SK-N-SH treated with all-trans-retinoic acid at 6 μM for 48 hours (cell line): Measurements from ENCODE around the gene FRAT2.

Source experiments
- ATAC-seq: fragments of 200-7000 bp; cut with Tn5 transposase; 3 replicates; pipeline ENCODE4 v1.9.1; 2020; ENCODE audit warnings: mild to moderate bottlenecking, moderate library complexity
- ARNTL ChIP-seq: fragments of 450-650 bp; formaldehyde crosslinking; IDR thresholded peaks from 2 replicates; pipeline ENCODE4 v1.5.0; 2020; ENCODE audit warnings: low read depth, mild to moderate bottlenecking, moderate library complexity, borderline replicate concordance
- BACH2 ChIP-seq: fragments of 250-450 bp; sonication (Bioruptor Pico); IDR thresholded peaks from 2 replicates; pipeline ENCODE4 v1.9.0; 2021; ENCODE audit warnings: mild to moderate bottlenecking, borderline replicate concordance
- GLIS3 ChIP-seq: fragments of 250-450 bp; sonication (Bioruptor Pico); IDR thresholded peaks from 2 replicates; pipeline ENCODE4 v1.5.0; 2020; ENCODE audit warnings: mild to moderate bottlenecking, moderate library complexity
- ISL1 ChIP-seq: fragments of 250-450 bp; sonication (Bioruptor Pico); IDR thresholded peaks from 2 replicates; pipeline ENCODE4 v2.1.2; 2022; ENCODE audit warnings: mild to moderate bottlenecking, moderate library complexity
- OSR1 ChIP-seq: fragments of 250-450 bp; sonication (Bioruptor Pico); IDR thresholded peaks from 2 replicates; pipeline ENCODE4 v1.8.0; 2022; ENCODE audit warnings: moderate library complexity, mild to moderate bottlenecking, inconsistent platforms
- PATZ1 ChIP-seq: fragments of 250-450 bp; sonication (Bioruptor Pico); IDR thresholded peaks from 2 replicates; pipeline ENCODE4 v1.8.0; 2020; ENCODE audit warnings: mild to moderate bottlenecking, moderate library complexity, borderline replicate concordance
- PPARA ChIP-seq: fragments of 250-450 bp; sonication (Bioruptor Pico); IDR thresholded peaks from 2 replicates; pipeline ENCODE4 v1.5.0; 2020; ENCODE audit warnings: mild to moderate bottlenecking, borderline replicate concordance
- RARB ChIP-seq: fragments of 250-450 bp; sonication (Bioruptor Pico); IDR thresholded peaks from 2 replicates; pipeline ENCODE4 v1.8.0; 2021; ENCODE audit warnings: mild to moderate bottlenecking, moderate library complexity
- SNAI2 ChIP-seq: fragments of 250-450 bp; sonication (Bioruptor Pico); IDR thresholded peaks from 2 replicates; pipeline ENCODE4 v1.5.0; 2020; ENCODE audit warnings: mild to moderate bottlenecking, moderate library complexity
- TCF4 ChIP-seq: fragments of 250-450 bp; sonication (Bioruptor Pico); IDR thresholded peaks from 2 replicates; pipeline ENCODE4 v1.8.0; 2021; ENCODE audit warnings: mild to moderate bottlenecking, moderate library complexity, borderline replicate concordance
- TOX ChIP-seq: fragments of 250-450 bp; sonication (Bioruptor Pico); IDR thresholded peaks from 2 replicates; pipeline ENCODE4 v1.8.0; 2021; ENCODE audit warnings: mild to moderate bottlenecking, moderate library complexity, borderline replicate concordance
- ZC3H10 ChIP-seq: fragments of 250-450 bp; sonication (Bioruptor Pico); IDR thresholded peaks from 2 replicates; pipeline ENCODE4 v1.5.1; 2021; ENCODE audit warnings: mild to moderate bottlenecking, moderate library complexity
- ZFP3 ChIP-seq: fragments of 250-450 bp; sonication (Bioruptor Pico); IDR thresholded peaks from 2 replicates; pipeline ENCODE4 v1.5.0; 2020; ENCODE audit warnings: mild to moderate bottlenecking, moderate library complexity
- ZFP30 ChIP-seq: fragments of 450-650 bp; formaldehyde crosslinking; IDR thresholded peaks from 2 replicates; pipeline ENCODE4 v1.5.0; 2022; ENCODE audit warnings: mild to moderate bottlenecking, moderate library complexity
- ZNF565 ChIP-seq: fragments of 450-650 bp; formaldehyde crosslinking; conservative IDR thresholded peaks from 2 replicates; pipeline ENCODE4 v1.5.0; 2020; ENCODE audit warnings: low read depth, mild to moderate bottlenecking, moderate library complexity
- ZNF70 ChIP-seq: fragments of 450-650 bp; formaldehyde crosslinking; IDR thresholded peaks from 2 replicates; pipeline ENCODE4 v1.5.0; 2020; ENCODE audit warnings: mild to moderate bottlenecking, moderate library complexity
- ZNF8 ChIP-seq: fragments of 450-650 bp; formaldehyde crosslinking; IDR thresholded peaks from 2 replicates; pipeline ENCODE4 v1.5.0; 2020; ENCODE audit warnings: mild to moderate bottlenecking, moderate library complexity
- TF ChIP-seq, protein P1 (sequence below): fragments of 250-450 bp; sonication (Bioruptor Pico); IDR thresholded peaks from 2 replicates; pipeline ENCODE4 v1.5.1; 2021; ENCODE audit warnings: mild to moderate bottlenecking, moderate library complexity
- TF ChIP-seq, protein P2 (sequence below): fragments of 250-450 bp; sonication (Bioruptor Pico); IDR thresholded peaks from 2 replicates; pipeline ENCODE4 v1.5.1; 2020; ENCODE audit warnings: low read depth, mild to moderate bottlenecking, moderate library complexity
- TF ChIP-seq, protein P3 (sequence below): fragments of 250-450 bp; sonication (Bioruptor Pico); IDR thresholded peaks from 2 replicates; pipeline ENCODE4 v1.5.0; 2020; ENCODE audit warnings: mild to moderate bottlenecking, moderate library complexity

Gene FRAT2

GRCh38 chr10:97298223-97298571 is 36.3 kb downstream of the FRAT2 start:
- ATAC-seq: no peak

DNA sequence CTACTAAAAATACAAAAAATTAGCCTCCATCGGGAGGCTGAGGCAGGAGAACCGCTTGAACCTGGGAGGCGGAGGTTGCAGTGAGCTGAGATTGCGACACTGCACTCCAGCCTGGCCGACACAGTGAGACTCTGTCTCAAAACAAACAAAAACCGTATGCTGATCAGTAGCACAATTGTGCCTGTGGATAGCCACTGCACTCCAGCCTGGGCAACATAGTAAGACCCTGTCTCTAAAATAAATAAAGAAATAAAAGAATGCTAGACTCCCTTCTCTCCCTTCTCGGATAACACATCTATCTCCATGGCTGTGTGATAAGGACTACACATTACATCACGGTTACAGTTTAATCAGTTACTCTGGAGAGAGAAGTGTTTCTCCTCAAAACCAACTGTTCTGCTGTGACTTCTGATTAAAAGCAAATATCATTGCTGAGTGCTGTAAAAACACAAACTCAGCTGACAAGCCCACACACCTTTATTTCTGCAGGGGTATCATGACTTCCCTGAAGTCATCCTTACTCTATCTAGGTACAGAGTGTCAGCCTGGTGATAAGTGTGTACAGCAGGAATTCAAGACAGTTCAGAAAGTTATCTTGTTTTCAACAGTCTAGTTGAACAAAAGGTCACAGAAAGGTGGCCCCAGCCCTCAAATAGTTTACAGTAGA is 36.8 kb downstream of the FRAT2 start:
- ATAC-seq: no peak

More at GRCh38 chr10:97298223-97298571, 36.3 kb downstream of the FRAT2 start:
- TF ChIP-seq ZNF565 (CRISPR knock-in tag) (no peak), OSR1 (CRISPR knock-in tag) (no peak), ZNF70 (CRISPR knock-in tag) (no peak)
- TF ChIP-seq, protein P1, sequence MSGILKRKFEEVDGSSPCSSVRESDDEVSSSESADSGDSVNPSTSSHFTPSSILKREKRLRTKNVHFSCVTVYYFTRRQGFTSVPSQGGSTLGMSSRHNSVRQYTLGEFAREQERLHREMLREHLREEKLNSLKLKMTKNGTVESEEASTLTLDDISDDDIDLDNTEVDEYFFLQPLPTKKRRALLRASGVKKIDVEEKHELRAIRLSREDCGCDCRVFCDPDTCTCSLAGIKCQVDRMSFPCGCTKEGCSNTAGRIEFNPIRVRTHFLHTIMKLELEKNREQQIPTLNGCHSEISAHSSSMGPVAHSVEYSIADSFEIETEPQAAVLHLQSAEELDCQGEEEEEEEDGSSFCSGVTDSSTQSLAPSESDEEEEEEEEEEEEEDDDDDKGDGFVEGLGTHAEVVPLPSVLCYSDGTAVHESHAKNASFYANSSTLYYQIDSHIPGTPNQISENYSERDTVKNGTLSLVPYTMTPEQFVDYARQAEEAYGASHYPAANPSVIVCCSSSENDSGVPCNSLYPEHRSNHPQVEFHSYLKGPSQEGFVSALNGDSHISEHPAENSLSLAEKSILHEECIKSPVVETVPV (CRISPR knock-in tag): no peak
- TF ChIP-seq, protein P2, sequence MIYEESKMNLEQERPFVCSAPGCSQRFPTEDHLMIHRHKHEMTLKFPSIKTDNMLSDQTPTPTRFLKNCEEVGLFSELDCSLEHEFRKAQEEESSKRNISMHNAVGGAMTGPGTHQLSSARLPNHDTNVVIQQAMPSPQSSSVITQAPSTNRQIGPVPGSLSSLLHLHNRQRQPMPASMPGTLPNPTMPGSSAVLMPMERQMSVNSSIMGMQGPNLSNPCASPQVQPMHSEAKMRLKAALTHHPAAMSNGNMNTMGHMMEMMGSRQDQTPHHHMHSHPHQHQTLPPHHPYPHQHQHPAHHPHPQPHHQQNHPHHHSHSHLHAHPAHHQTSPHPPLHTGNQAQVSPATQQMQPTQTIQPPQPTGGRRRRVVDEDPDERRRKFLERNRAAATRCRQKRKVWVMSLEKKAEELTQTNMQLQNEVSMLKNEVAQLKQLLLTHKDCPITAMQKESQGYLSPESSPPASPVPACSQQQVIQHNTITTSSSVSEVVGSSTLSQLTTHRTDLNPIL (CRISPR knock-in tag): no peak
- TF ChIP-seq, protein P3, sequence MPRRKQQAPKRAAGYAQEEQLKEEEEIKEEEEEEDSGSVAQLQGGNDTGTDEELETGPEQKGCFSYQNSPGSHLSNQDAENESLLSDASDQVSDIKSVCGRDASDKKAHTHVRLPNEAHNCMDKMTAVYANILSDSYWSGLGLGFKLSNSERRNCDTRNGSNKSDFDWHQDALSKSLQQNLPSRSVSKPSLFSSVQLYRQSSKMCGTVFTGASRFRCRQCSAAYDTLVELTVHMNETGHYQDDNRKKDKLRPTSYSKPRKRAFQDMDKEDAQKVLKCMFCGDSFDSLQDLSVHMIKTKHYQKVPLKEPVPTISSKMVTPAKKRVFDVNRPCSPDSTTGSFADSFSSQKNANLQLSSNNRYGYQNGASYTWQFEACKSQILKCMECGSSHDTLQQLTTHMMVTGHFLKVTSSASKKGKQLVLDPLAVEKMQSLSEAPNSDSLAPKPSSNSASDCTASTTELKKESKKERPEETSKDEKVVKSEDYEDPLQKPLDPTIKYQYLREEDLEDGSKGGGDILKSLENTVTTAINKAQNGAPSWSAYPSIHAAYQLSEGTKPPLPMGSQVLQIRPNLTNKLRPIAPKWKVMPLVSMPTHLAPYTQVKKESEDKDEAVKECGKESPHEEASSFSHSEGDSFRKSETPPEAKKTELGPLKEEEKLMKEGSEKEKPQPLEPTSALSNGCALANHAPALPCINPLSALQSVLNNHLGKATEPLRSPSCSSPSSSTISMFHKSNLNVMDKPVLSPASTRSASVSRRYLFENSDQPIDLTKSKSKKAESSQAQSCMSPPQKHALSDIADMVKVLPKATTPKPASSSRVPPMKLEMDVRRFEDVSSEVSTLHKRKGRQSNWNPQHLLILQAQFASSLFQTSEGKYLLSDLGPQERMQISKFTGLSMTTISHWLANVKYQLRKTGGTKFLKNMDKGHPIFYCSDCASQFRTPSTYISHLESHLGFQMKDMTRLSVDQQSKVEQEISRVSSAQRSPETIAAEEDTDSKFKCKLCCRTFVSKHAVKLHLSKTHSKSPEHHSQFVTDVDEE: no peak

DNA sequence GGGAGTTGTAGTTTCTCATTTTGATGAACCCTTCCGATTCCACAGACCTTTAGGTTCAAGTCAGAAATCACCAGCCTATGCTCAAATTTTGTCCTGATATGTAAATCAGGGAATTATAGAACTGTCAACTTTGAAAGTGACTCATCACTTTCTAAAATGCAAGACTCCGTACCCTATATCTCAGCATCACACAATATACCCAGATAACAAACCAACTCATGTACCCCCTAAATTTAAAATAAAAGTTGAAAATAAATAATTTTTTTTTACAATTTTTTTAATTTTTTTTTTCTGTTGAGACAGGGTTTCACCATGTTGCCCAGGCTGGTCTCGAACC is 41.7 kb downstream of the FRAT2 start:
- no peak for ATAC-seq
- TF ChIP-seq ZNF8 (CRISPR knock-in tag): no peak
- TF ChIP-seq, protein P1 (CRISPR knock-in tag): no peak
- no peak for TF ChIP-seq ZFP3
- no peak for TF ChIP-seq TOX (CRISPR knock-in tag)
- TF ChIP-seq ZFP30 (CRISPR knock-in tag): no peak
- TF ChIP-seq RARB (CRISPR knock-in tag): no peak
- TF ChIP-seq GLIS3 (CRISPR knock-in tag): no peak
- TF ChIP-seq BACH2 (CRISPR knock-in tag): no peak
- TF ChIP-seq ZNF70 (CRISPR knock-in tag): no peak
- TF ChIP-seq, protein P2 (CRISPR knock-in tag): no peak
- no peak for TF ChIP-seq ZNF565 (CRISPR knock-in tag)
- TF ChIP-seq ISL1: no peak
- no peak for TF ChIP-seq ARNTL (CRISPR knock-in tag)
- no peak for TF ChIP-seq PPARA (CRISPR knock-in tag)
- TF ChIP-seq TCF4 (CRISPR knock-in tag): no peak

More for the DNA sequence above, 36.8 kb downstream of the FRAT2 start:
- no peak for TF ChIP-seq ZC3H10 (CRISPR knock-in tag)
- TF ChIP-seq ZNF565 (CRISPR knock-in tag): no peak
- no peak for TF ChIP-seq ZFP30 (CRISPR knock-in tag)
- TF ChIP-seq, protein P2 (CRISPR knock-in tag): no peak
- TF ChIP-seq TCF4 (CRISPR knock-in tag): no peak
- no peak for TF ChIP-seq ARNTL (CRISPR knock-in tag)
- TF ChIP-seq ZNF70 (CRISPR knock-in tag): no peak
- no peak for TF ChIP-seq PATZ1 (CRISPR knock-in tag)
- no peak for TF ChIP-seq PPARA (CRISPR knock-in tag)
- no peak for TF ChIP-seq ZFP3
- no peak for TF ChIP-seq SNAI2 (CRISPR knock-in tag)
- TF ChIP-seq GLIS3 (CRISPR knock-in tag): no peak
- TF ChIP-seq, all 23 proteins: peak for 0
